Tibial artery (tissue), 4 donors: ENCODE measurements around the gene NPSR1.

Source experiments
- DNase-seq, 2 donors: peaks; one replicate each; pipeline ENCODE4 v3.0.0-alpha.2; 2019
- H3K27ac ChIP-seq, 2 donors: fragments of 200-600 bp; sonication (generic) in 1 of 2; 1 replicate in 1 of 2; 2 replicates in 1 of 2; pipeline ENCODE4 v1.5.1; 2018 to 2019; ENCODE audit warnings: mild to moderate bottlenecking in 1 of 2
- H3K27me3 ChIP-seq, 2 donors: fragments of 200-600 bp; sonication (generic) in 1 of 2; one replicate each; pipeline versions ENCODE4 v1.5.1 to v1.6.0; 2016 to 2019
- H3K36me3 ChIP-seq, 3 donors: fragments of 200-600 bp; sonication (generic) in 2 of 3; one replicate each; pipeline ENCODE4 v1.5.1; 2016 to 2019; ENCODE audit warnings: mild to moderate bottlenecking in 2 of 3
- H3K4me1 ChIP-seq, 4 donors: fragments of 200-600 bp; sonication (generic) in 2 of 4; 1 replicate in 3 of 4; 2 replicates in 1 of 4; pipeline ENCODE4 v1.5.1; 2016 to 2019
- H3K4me3 ChIP-seq, 2 donors: fragments of 200-600 bp; sonication (generic) in 1 of 2; 1 replicate in 1 of 2; 2 replicates in 1 of 2; pipeline ENCODE4 v1.5.1; 2018 to 2019; ENCODE audit warnings: mild to moderate bottlenecking in 2 of 2
- H3K9me3 ChIP-seq, 3 donors: fragments of 200-600 bp; sonication (generic) in 1 of 3; one replicate each; pipeline ENCODE4 v1.5.1; 2016 to 2019
- intact Hi-C: fragments of 100-400 bp; cut with DNase I; formaldehyde crosslinking; loops from one replicate; pipeline ENCODE4 v1.15.0; 2023; ENCODE audit warnings: low total_unique reads
- TF ChIP-seq, protein P1 (sequence below), 2 experiments: fragments of 200-600 bp in 1 of 2; fragments of 450-650 bp in 1 of 2; IDR thresholded peaks; one replicate each; pipeline ENCODE4 v1.5.1; 2017 to 2019; ENCODE audit warnings: antibody characterized with exemption in 2 of 2, mild to moderate bottlenecking in 1 of 2, moderate library complexity in 1 of 2

NPSR1 gene

DNA sequence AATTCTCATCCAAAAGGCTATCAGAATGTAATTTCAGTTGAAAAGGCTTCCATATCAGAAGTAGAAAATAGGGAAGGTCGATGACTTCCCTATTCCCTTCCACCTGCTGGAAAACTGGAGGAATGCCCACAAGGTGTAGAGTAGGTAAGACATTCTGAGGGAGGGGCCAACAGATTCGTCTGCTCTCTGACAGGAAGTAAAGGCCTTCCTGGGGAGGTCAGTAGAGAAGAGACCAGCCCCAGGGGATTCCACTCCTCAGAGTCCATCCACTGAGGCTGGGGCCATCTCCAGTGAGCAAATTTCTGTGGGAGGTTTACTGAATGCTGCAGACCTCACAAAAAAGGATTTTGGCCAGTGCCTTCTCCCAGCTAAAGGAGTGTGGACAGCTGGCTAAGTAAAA lies 19.5 kb downstream of the NPSR1 start:
- Histone ChIP-seq H3K9me3 (no peaks in the 10 kb centered on the region), H3K27me3 (no peaks in the 10 kb centered on the region)
- no peak for DNase-seq

DNA sequence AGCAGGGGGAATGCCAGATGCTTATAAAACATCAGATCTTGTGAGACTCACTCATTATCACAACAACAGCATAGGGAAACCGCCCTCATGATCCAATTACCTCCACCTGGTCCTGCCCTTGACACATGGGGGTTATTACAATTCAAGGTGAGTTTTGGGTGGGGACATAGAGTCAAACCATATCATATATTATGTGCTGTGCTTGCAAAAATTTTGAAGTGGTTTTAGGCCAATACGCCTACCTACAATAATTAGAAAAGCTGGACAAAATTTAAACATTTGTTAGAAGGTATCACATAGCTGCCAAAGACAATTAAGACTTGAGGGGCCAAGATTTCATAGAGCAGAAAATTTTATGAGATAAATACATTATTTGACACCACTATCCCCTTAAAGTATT lies 29.5 kb downstream of the NPSR1 start:
- H3K4me3 ChIP-seq = no peak overlapping the region
- peaks cover 0 to 4% (median 0%) of the 10 kb centered on the region in 3 donors for H3K9me3 ChIP-seq
- H3K27ac ChIP-seq = no peak overlapping the region
- DNase-seq = no peak
- H3K36me3 ChIP-seq = no peaks in the 10 kb centered on the region
- H3K27me3 ChIP-seq = no peaks in the 10 kb centered on the region
- H3K4me1 ChIP-seq = no peaks in the 10 kb centered on the region
- TF ChIP-seq, protein P1, sequence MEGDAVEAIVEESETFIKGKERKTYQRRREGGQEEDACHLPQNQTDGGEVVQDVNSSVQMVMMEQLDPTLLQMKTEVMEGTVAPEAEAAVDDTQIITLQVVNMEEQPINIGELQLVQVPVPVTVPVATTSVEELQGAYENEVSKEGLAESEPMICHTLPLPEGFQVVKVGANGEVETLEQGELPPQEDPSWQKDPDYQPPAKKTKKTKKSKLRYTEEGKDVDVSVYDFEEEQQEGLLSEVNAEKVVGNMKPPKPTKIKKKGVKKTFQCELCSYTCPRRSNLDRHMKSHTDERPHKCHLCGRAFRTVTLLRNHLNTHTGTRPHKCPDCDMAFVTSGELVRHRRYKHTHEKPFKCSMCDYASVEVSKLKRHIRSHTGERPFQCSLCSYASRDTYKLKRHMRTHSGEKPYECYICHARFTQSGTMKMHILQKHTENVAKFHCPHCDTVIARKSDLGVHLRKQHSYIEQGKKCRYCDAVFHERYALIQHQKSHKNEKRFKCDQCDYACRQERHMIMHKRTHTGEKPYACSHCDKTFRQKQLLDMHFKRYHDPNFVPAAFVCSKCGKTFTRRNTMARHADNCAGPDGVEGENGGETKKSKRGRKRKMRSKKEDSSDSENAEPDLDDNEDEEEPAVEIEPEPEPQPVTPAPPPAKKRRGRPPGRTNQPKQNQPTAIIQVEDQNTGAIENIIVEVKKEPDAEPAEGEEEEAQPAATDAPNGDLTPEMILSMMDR (IDR thresholded peaks at IDR 0.05) = no peak
- intact Hi-C loops = no loop called here

More for the DNA sequence above, 19.5 kb downstream of the NPSR1 start:
- no peak overlapping the region for H3K27ac ChIP-seq
- intact Hi-C loops = no loop called here
- no peaks in the 10 kb centered on the region for H3K36me3 ChIP-seq
- TF ChIP-seq, protein P1 (IDR thresholded peaks at IDR 0.05) = no peak
- H3K4me1 ChIP-seq = no peaks in the 10 kb centered on the region
- no peak overlapping the region for H3K4me3 ChIP-seq

DNA sequence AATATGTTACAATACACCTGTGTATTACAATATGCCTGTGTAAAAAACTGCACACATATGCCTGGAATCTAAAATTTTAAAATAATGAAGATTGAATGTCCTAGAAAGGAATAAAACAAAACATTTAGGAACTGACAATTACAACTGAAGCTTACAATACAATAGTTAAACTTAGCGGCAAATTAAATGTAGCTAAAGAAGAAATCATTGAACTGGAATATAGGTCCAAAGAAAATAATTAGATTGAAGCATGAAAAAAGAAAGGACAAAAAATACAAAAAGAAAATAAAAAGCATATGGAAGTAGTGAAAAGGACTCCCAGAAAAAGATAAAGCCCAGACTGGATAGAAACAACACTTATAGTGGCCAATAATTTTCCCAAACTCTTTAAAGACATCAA lies 38.4 kb downstream of the NPSR1 start:
- H3K4me1 ChIP-seq = no peaks in the 10 kb centered on the region
- intact Hi-C loops = no loop called here
- no peak for DNase-seq
- peaks cover 0 to 11% (median 0%) of the 10 kb centered on the region in 3 donors for H3K9me3 ChIP-seq
- H3K27ac ChIP-seq = no peak overlapping the region
- H3K27me3 ChIP-seq = no peaks in the 10 kb centered on the region
- no peaks in the 10 kb centered on the region for H3K36me3 ChIP-seq
- no peak overlapping the region for H3K4me3 ChIP-seq
- TF ChIP-seq, protein P1 (IDR thresholded peaks at IDR 0.05) = no peak

DNA sequence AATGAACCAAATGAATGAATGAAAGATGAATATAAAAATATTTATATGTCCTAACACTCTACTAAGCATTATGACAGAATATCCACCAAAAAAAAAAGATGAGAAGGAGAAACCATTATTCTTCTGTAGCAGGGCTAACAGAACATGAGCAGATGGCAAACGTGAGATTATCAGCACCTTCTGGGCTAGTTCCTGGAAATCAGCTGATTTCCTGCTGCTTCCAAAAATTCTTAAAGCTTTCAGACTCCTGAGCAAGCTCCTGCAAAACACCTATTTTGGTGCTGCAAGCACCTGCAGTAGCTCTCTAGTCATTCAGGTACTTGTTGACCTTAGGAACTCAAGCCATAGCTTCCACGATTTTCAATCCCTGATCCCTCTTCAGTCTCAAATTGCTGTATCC lies 51.8 kb downstream of the NPSR1 start:
- no peaks in the 10 kb centered on the region for H3K9me3 ChIP-seq
- no peak overlapping the region for H3K27ac ChIP-seq
- H3K27me3 ChIP-seq = no peaks in the 10 kb centered on the region
- H3K36me3 ChIP-seq = no peaks in the 10 kb centered on the region
- H3K4me1 ChIP-seq = no peaks in the 10 kb centered on the region
- intact Hi-C loops = no loop called here
- H3K4me3 ChIP-seq = no peak overlapping the region
- DNase-seq = no peak
- TF ChIP-seq, protein P1 (IDR thresholded peaks at IDR 0.05) = no peak

DNA sequence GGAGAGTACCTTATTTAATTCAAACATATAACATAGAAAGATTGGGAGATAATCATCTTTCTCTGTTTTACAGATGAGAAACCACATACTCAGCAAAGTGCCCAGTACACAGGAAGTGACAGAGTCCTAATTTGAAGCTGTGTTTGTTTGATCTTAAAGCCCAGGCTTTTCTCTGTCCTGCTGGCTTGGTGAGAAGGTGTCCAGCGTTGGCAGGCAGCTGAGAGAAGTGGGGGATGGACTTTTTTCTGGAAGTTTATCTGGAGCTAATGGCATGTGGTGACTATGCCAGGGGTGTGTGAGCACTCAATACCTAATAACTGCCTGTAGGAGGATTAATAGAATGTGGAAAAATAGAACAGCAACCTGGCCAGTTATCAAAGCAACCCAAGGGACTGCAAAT lies 60.8 kb downstream of the NPSR1 start:
- H3K4me1 ChIP-seq = no peaks in the 10 kb centered on the region
- intact Hi-C loops = no loop called here

More for the DNA sequence above, 60.8 kb downstream of the NPSR1 start:
- no peaks in the 10 kb centered on the region for H3K36me3 ChIP-seq
- no peaks in the 10 kb centered on the region for H3K27me3 ChIP-seq
- no peak overlapping the region for H3K27ac ChIP-seq
- no peak overlapping the region for H3K4me3 ChIP-seq
- H3K9me3 ChIP-seq = no peaks in the 10 kb centered on the region
- TF ChIP-seq, protein P1 (IDR thresholded peaks at IDR 0.05) = no peak
- DNase-seq = no peak
